ENCODE results near the gene TP53BP1.

The TP53BP1 gene

GRCh38 chr15:43493703-43494472 is 932 bp upstream of the TP53BP1 start:
- no peak for ATAC-seq (replicated peaks; ENCODE audit: extremely low read depth, poor library complexity, severe bottlenecking)
- Mint-ChIP-seq H3K4me3 (peak overlapping the region; percentile 91), H3K27me3 (no peaks in the 10 kb centered on the region), H3K36me3 (ENCODE audit: insufficient read depth) (peaks cover 17% of the 10 kb centered on the region), H3K4me1 (peaks cover 29% of the 10 kb centered on the region), H3K27ac (ENCODE audit: low read depth) (peak overlapping the region; percentile 96), H3K9me3 (no peaks in the 10 kb centered on the region)
- no peak for DNase-seq (ENCODE audit: low spot score in 2 of 2)

- H3K36me3 Mint-ChIP-seq (ENCODE audit: insufficient read depth), result peaks cover 17% of the 10 kb centered on the region
- H3K4me3 Mint-ChIP-seq, result peak overlapping the region; percentile 91
- H3K27ac Mint-ChIP-seq (ENCODE audit: low read depth), result peak overlapping the region; percentile 96
- H3K4me1 Mint-ChIP-seq, result peaks cover 36% of the 10 kb centered on the region
- H3K27me3 Mint-ChIP-seq, result no peaks in the 10 kb centered on the region
- no peak for ATAC-seq (replicated peaks; ENCODE audit: extremely low read depth, poor library complexity, severe bottlenecking)
- no peaks in the 10 kb centered on the region for H3K9me3 Mint-ChIP-seq
- DNase-seq (ENCODE audit: low spot score in 2 of 2), result no peak
Measured at GRCh38 chr15:43492266-43492665, 690 bp downstream of the TP53BP1 start.

GRCh38 chr15:43489191-43489590 is 3.8 kb downstream of the TP53BP1 start:
- H3K9me3 Mint-ChIP-seq, result no peaks in the 10 kb centered on the region
- H3K27me3 Mint-ChIP-seq, result no peaks in the 10 kb centered on the region
- peaks cover 41% of the 10 kb centered on the region for H3K4me1 Mint-ChIP-seq
- peak overlapping the region; percentile 23 for H3K27ac Mint-ChIP-seq (ENCODE audit: low read depth)
- no peak for DNase-seq (ENCODE audit: low spot score in 2 of 2)
- H3K4me3 Mint-ChIP-seq, result no peak overlapping the region
- no peak for ATAC-seq (replicated peaks; ENCODE audit: extremely low read depth, poor library complexity, severe bottlenecking)
- H3K36me3 Mint-ChIP-seq (ENCODE audit: insufficient read depth), result peaks cover 28% of the 10 kb centered on the region

- Mint-ChIP-seq H3K27ac (ENCODE audit: low read depth) (peak overlapping the region; percentile 23), H3K4me3 (no peak overlapping the region), H3K36me3 (ENCODE audit: insufficient read depth) (peaks cover 28% of the 10 kb centered on the region), H3K27me3 (no peaks in the 10 kb centered on the region), H3K9me3 (no peaks in the 10 kb centered on the region), H3K4me1 (peaks cover 43% of the 10 kb centered on the region)
- no peak for ATAC-seq (replicated peaks; ENCODE audit: extremely low read depth, poor library complexity, severe bottlenecking)
- no peak for DNase-seq (ENCODE audit: low spot score in 2 of 2)
Measured at GRCh38 chr15:43488790-43489189, 4.2 kb downstream of the TP53BP1 start.

- ATAC-seq (replicated peaks; ENCODE audit: extremely low read depth, poor library complexity, severe bottlenecking) (no peak), DNase-seq (ENCODE audit: low spot score in 2 of 2) (no peak)
- Mint-ChIP-seq H3K27me3 (no peaks in the 10 kb centered on the region), H3K9me3 (no peaks in the 10 kb centered on the region), H3K4me3 (no peak overlapping the region), H3K4me1 (peaks cover 33% of the 10 kb centered on the region), H3K36me3 (ENCODE audit: insufficient read depth) (peaks cover 17% of the 10 kb centered on the region), H3K27ac (ENCODE audit: low read depth) (no peak overlapping the region)
Measured at GRCh38 chr15:43487271-43487895, 5.6 kb downstream of the TP53BP1 start.

- Mint-ChIP-seq H3K4me3 (no peak overlapping the region), H3K27me3 (no peaks in the 10 kb centered on the region), H3K9me3 (no peaks in the 10 kb centered on the region), H3K27ac (ENCODE audit: low read depth) (no peak overlapping the region), H3K36me3 (ENCODE audit: insufficient read depth) (peaks cover 21% of the 10 kb centered on the region), H3K4me1 (peaks cover 21% of the 10 kb centered on the region)
- no peak for DNase-seq (ENCODE audit: low spot score in 2 of 2)
- no peak for ATAC-seq (replicated peaks; ENCODE audit: extremely low read depth, poor library complexity, severe bottlenecking)
Measured at GRCh38 chr15:43484455-43484854, 8.5 kb downstream of the TP53BP1 start.

- H3K9me3 Mint-ChIP-seq, result no peaks in the 10 kb centered on the region
- H3K4me1 Mint-ChIP-seq, result peaks cover 12% of the 10 kb centered on the region
- H3K36me3 Mint-ChIP-seq (ENCODE audit: insufficient read depth), result peaks cover 29% of the 10 kb centered on the region
- no peak overlapping the region for H3K4me3 Mint-ChIP-seq
- DNase-seq (ENCODE audit: low spot score in 2 of 2) (no peak), ATAC-seq (replicated peaks; ENCODE audit: extremely low read depth, poor library complexity, severe bottlenecking) (no peak)
- no peak overlapping the region for H3K27ac Mint-ChIP-seq (ENCODE audit: low read depth)
- H3K27me3 Mint-ChIP-seq, result no peaks in the 10 kb centered on the region
Measured at GRCh38 chr15:43483297-43484128, 9.4 kb downstream of the TP53BP1 start.

GRCh38 chr15:43473885-43474284 is 19.1 kb downstream of the TP53BP1 start:
- ATAC-seq (replicated peaks; ENCODE audit: extremely low read depth, poor library complexity, severe bottlenecking), result no peak
- Mint-ChIP-seq H3K27me3 (no peaks in the 10 kb centered on the region), H3K27ac (ENCODE audit: low read depth) (no peak overlapping the region), H3K4me1 (no peaks in the 10 kb centered on the region), H3K4me3 (no peak overlapping the region), H3K36me3 (ENCODE audit: insufficient read depth) (peaks cover 56% of the 10 kb centered on the region), H3K9me3 (no peaks in the 10 kb centered on the region)
- DNase-seq (ENCODE audit: low spot score in 2 of 2), result no peak

GRCh38 chr15:43471975-43472374 is 21.0 kb downstream of the TP53BP1 start:
- no peak for ATAC-seq (replicated peaks; ENCODE audit: extremely low read depth, poor library complexity, severe bottlenecking)
- Mint-ChIP-seq H3K27ac (ENCODE audit: low read depth) (no peak overlapping the region), H3K9me3 (no peaks in the 10 kb centered on the region), H3K27me3 (no peaks in the 10 kb centered on the region), H3K4me3 (no peak overlapping the region), H3K4me1 (no peaks in the 10 kb centered on the region), H3K36me3 (ENCODE audit: insufficient read depth) (peaks cover 51% of the 10 kb centered on the region)
- DNase-seq (ENCODE audit: low spot score in 2 of 2), result no peak

- no peaks in the 10 kb centered on the region for H3K4me1 Mint-ChIP-seq
- H3K9me3 Mint-ChIP-seq, result no peaks in the 10 kb centered on the region
- ATAC-seq (replicated peaks; ENCODE audit: extremely low read depth, poor library complexity, severe bottlenecking), result no peak
- H3K27ac Mint-ChIP-seq (ENCODE audit: low read depth), result no peak overlapping the region
- H3K27me3 Mint-ChIP-seq, result no peaks in the 10 kb centered on the region
- peaks cover 49% of the 10 kb centered on the region for H3K36me3 Mint-ChIP-seq (ENCODE audit: insufficient read depth)
- no peak for DNase-seq (ENCODE audit: low spot score in 2 of 2)
- H3K4me3 Mint-ChIP-seq, result no peak overlapping the region
Measured at GRCh38 chr15:43469867-43470266, 23.1 kb downstream of the TP53BP1 start.

- Mint-ChIP-seq H3K4me3 (no peak overlapping the region), H3K27ac (ENCODE audit: low read depth) (no peak overlapping the region), H3K9me3 (no peaks in the 10 kb centered on the region), H3K27me3 (no peaks in the 10 kb centered on the region), H3K36me3 (ENCODE audit: insufficient read depth) (peaks cover 43% of the 10 kb centered on the region), H3K4me1 (peaks cover 4% of the 10 kb centered on the region)
- no peak for ATAC-seq (replicated peaks; ENCODE audit: extremely low read depth, poor library complexity, severe bottlenecking)
- DNase-seq (ENCODE audit: low spot score in 2 of 2), result no peak
Measured at GRCh38 chr15:43465100-43465499, 27.9 kb downstream of the TP53BP1 start.

GRCh38 chr15:43463998-43464397 is 29.0 kb downstream of the TP53BP1 start:
- H3K36me3 Mint-ChIP-seq (ENCODE audit: insufficient read depth), result peaks cover 41% of the 10 kb centered on the region
- H3K4me3 Mint-ChIP-seq, result no peak overlapping the region
- no peak for DNase-seq (ENCODE audit: low spot score in 2 of 2)
- H3K27me3 Mint-ChIP-seq, result no peaks in the 10 kb centered on the region
- H3K9me3 Mint-ChIP-seq, result no peaks in the 10 kb centered on the region
- no peak overlapping the region for H3K27ac Mint-ChIP-seq (ENCODE audit: low read depth)
- peaks cover 4% of the 10 kb centered on the region for H3K4me1 Mint-ChIP-seq
- no peak for ATAC-seq (replicated peaks; ENCODE audit: extremely low read depth, poor library complexity, severe bottlenecking)
